Activated CD8-positive, alpha-beta memory T cell treated with anti-CD3 and anti-CD28 coated beads, Interleukin-2, amount 50 U/mL, for 4 hours (primary cell): Measurements from ENCODE around the gene POM121C.
"Not testable (repeated sequence)": the region's sequence is repeated elsewhere in the genome, so short reads cannot be mapped to it uniquely, and the experiment has no call there.

Experiments used
- DNase-seq: peaks from one replicate; pipeline ENCODE4 v3.0.0-alpha.2; 2020

The POM121C gene

DNA sequence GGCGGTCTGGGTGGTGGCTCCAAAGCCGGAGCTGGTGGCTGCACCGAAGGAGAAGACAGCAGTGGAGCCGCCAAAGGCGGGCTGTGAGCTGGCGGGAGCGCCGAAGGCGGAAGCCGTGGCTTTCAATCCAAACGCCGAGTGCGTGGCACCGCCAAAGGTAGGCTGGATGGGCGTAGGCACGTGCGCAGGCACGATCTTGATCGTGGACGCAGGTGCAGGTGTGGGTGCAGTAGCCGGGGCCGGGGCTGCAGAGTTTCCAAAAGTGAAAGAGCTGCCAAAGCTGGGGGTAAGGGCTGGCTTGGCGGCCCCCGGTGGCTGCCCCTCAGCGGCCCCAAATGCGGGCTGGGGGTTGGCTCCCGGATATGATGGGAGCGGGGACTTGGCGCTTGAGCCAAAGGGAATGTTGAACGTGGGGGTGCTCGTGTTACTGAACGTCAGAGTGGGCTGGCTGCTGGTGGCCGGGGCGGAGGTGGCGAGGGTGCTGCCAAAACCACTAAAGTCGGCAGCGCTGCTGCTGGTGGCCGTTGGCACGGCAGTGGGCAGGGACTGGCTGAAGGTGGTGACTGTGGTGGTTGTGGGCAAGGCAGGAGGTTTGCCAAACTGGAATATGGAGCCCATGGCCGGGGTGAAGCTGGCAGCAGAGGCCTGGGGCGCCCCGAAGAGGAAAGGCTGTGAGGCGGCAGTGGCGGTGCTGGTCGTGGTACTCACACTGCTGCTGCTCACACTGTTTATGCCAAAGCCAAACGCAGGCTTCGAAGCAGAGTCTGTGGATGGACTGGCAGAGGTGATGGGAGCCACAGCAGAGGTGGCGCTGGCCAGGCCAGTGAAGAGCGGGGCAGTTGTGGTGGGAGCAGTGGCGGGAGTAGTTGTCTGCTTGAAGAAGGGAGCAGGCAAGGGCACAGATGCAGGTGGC, 64.0 kb downstream of the POM121C start:
- not testable (repeated sequence) for DNase-seq

- not testable (repeated sequence) for DNase-seq
These were observed 65.9 kb downstream of the POM121C start for GRCh38 chr7:75420152-75420551.

DNA sequence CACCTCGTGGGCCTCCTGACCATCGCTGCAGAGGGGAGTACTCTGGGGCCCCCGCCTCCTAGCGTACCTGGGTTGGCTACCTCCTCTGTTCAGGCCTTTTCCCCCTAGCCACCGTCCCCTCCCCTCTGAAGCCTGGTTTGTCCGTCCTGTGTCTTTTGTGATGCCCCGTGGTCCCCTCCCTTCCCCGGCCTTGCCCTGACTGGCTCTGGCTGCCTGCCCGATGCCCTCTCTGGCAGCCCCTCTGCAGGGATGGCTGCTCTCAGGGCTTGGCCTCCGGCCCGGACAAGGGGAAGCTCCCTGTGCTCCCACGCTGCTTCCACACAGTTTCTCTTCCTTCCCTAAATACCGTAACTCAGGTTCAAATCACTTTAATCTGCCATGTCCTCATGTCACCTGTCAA, 66.4 kb downstream of the POM121C start:
- DNase-seq, result not testable (repeated sequence)

DNA sequence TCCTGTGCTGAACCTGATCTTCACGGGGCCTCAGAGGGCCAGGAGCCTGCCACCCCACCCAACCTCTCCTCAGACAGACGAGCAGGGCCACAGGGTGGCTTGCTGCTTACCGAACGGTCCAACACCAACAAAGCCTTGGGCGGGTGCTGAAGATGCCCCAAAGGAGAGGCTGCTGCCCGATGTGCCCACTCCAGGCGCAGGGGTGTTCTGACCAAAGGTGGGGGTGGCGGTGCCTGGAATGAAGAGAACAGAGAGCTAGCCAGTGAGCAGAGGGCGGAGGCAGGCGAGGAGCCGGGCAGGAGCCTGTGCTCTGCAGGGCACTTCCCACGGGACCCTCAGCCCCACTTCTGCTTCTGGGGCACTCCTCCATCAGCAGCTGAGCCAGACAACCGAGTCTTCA, 66.9 kb downstream of the POM121C start:
- not testable (repeated sequence) for DNase-seq

- not testable (repeated sequence) for DNase-seq
These were observed 67.7 kb downstream of the POM121C start for GRCh38 chr7:75418292-75418858.

GRCh38 chr7:75416787-75417186, 69.3 kb downstream of the POM121C start:
- DNase-seq, result not testable (repeated sequence)

- not testable (repeated sequence) for DNase-seq
These were observed 70.2 kb downstream of the POM121C start for GRCh38 chr7:75415829-75416373.

DNA sequence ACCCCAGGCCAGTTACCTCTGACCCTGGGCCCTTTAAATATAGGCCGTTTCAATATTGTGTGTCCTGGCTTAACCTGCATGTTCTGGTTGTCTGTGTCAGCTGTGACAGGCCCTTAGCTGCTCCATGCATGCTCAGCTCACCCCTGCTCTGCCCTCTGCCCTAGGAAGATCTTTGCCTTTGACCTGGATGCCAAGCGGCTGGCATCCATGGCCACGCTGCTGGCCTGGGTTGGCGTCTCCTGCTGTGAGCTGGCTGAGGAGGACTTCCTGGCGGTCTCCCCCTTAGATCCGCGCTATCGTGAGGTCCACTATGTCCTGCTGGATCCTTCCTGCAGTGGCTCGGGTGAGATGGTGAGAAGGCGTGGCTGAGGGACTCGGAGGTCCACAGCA, 70.7 kb downstream of the POM121C start:
- not testable (repeated sequence) for DNase-seq

DNA sequence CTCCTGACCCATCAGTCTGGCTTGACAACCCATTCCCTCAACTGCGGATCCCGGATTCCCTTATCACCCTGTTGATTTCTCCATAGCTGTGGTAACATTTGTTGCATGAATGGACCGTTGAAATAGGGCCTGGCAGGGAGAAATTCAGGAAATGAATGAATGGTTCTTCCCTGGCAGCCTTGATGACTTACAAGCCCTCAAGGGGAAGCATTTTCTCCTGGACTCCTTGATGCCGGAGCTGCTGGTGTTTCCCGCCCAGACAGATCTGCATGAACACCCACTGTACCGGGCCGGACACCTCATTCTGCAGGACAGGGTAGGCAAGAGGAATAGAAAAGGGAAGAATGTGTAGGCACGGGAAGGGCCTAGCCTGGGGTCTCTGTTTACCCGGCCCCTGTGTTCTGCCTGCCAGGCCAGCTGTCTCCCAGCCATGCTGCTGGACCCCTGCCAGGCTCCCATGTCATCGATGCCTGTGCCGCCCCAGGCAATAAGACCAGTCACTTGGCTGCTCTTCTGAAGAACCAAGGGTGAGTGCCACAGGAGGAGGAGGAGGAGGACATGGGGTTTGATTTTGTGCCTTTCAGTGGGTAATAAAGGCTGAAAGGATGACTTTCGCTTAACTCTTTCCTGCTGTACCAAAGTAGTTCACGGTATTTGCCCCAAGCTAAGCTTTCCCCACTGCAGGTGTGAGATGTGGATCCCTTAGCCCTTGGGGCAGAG, 71.2 kb downstream of the POM121C start:
- DNase-seq, result not testable (repeated sequence)

- not testable (repeated sequence) for DNase-seq
These were observed 71.9 kb downstream of the POM121C start for GRCh38 chr7:75414204-75414603.

DNA sequence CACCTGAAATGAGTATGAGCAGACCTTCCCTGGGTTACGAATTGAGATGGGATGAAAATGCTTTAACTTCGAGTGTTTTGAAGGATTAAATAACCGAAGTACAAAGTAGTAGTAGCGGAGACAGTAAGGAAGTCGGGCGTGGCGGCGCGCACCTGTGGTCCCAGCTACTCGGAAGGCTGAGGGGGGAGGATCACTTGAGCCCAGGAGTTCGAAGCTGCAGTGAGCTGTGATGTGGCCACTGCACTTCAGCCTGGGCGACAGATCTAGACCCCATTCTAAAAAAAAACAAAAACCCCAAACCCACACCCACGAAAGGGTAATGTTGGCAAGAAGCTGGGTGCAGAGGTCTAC, 75.3 kb downstream of the POM121C start:
- not testable (repeated sequence) for DNase-seq

GRCh38 chr7:75409880-75410822, 75.9 kb downstream of the POM121C start:
- not testable (repeated sequence) for DNase-seq

DNA sequence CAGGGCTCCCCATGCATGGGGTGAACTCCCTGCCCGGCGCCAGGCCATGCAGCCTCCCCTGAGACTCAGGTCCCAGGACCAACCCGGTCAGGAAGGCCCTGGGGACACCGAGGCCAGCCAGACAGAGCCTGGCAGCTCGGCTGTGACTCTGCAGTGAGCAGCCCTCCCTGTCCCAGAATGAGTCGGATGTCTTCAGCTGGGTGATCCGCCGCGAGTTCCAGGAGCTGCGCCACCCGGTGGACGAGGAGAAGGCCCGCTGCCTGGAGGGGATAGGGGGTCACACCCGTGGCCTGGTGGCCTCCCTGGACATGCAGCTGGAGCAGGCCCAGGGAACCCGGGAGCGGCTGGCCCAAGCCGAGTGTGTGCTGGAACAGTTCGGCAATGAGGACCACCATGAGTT, 81.4 kb downstream of the POM121C start:
- DNase-seq, result not testable (repeated sequence)

- DNase-seq, result not testable (repeated sequence)
These were observed 82.3 kb downstream of the POM121C start for GRCh38 chr7:75403455-75404443.

- DNase-seq, result not testable (repeated sequence)
These were observed 85.5 kb downstream of the POM121C start for GRCh38 chr7:75400575-75400974.

DNA sequence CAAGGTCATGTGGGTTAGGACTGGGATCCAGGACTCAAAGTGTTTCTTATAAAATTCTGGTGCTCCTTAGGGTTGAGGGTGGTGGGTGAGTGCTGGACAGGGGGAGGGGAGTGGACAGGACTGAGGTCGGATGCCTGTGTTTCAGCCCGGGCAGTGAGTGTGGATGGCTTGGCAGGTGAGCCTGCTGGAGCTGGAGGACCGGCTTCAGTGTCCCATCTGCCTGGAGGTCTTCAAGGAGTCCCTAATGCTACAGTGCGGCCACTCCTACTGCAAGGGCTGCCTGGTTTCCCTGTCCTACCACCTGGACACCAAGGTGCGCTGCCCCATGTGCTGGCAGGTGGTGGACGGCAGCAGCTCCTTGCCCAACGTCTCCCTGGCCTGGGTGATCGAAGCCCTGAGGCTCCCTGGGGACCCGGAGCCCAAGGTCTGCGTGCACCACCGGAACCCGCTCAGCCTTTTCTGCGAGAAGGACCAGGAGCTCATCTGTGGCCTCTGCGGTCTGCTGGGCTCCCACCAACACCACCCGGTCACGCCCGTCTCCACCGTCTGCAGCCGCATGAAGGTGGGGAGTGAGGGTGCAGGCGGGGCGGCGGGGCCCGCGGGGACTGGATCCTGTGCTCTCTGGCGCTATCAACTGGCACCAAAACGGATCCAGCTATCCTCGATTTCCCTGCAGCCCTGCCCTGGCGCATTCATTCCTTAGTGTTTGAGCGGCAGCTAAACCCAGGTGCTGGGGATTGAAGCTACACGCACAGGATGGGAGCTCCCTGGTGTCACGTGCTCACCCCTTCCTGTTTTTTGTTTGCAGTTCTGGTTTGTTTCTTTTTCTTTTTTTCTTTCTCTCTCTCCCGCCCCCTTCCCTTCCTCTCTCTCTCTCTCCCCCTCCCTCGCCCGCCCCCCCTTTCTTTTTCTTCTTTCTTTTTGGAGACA, 87.1 kb downstream of the POM121C start:
- DNase-seq, result not testable (repeated sequence)

DNA sequence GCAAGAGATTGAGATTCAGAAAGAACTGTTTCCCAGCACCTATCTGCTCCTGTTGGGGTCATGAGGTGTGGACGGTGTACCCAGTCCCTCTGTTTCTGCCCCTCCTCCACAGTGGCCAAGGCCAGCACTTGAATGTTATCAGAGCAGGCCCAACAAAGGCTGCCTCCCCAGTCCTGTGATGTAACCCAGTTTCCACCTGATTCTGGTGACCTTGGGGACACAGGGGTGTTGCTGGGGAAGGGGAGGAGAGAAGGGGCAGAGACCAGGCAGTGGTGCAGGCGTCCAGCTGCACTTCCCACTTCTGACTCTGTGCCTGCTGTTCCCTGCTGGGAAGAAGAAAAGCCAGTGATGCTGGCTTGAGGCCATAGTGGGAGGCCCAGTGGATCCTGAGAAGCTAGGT, 88.2 kb downstream of the POM121C start:
- DNase-seq, result not testable (repeated sequence)

- DNase-seq, result not testable (repeated sequence)
These were observed 90.8 kb downstream of the POM121C start, which contains the start of gene TRIM73 for GRCh38 chr7:75395329-75395728. Gene TRIM73, plus strand, starts transcription at chr7:75395629. Its CDS starts 3,305 bp downstream, at chr7:75398934.

DNA sequence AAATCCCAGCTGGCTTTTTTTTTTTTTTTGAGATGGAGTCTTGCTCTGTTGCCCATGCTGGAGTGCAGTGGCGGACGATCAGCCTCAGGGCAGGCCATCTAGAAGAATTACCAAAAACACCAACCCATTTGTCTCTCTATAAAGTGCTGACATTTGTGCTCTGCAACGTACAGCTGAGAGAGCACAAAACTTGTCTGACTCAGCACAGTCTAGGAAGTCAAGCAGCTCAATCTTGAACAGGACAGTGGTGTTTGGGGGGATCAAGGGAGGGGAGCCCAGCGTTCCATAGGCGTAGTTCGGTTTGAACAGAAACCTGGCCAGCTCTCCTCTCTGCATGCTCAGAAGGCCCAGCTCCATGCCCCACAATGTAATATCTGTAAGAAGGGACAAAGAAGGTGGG, 92.9 kb downstream of the POM121C start:
- not testable (repeated sequence) for DNase-seq
